Measurements from ENCODE around the gene CEBPZOS. TPM values are rescaled to one million over a fixed set of nuclear protein-coding genes. Genes with fewer than 3 reads are reported as not detected.

CEBPZOS gene
- total RNA-seq, 1 donor from 2014 or later, result not detected

DNA sequence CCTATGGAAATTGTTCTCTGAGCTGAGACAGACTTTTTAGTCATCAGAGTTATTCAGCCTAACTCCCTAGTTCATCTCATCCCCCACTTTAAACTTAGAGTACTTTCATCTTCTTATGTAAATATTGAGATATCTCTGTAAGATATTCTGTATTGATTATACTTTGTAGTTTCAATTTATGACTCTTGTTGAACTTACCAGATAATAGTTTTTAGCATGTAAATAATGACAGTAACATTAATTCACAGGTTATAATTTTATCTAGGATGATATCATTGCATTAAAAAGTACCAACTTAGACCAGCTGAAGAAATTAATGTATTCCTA is 24.7 kb upstream of the CEBPZOS start:
- TF ChIP-seq, protein P1, sequence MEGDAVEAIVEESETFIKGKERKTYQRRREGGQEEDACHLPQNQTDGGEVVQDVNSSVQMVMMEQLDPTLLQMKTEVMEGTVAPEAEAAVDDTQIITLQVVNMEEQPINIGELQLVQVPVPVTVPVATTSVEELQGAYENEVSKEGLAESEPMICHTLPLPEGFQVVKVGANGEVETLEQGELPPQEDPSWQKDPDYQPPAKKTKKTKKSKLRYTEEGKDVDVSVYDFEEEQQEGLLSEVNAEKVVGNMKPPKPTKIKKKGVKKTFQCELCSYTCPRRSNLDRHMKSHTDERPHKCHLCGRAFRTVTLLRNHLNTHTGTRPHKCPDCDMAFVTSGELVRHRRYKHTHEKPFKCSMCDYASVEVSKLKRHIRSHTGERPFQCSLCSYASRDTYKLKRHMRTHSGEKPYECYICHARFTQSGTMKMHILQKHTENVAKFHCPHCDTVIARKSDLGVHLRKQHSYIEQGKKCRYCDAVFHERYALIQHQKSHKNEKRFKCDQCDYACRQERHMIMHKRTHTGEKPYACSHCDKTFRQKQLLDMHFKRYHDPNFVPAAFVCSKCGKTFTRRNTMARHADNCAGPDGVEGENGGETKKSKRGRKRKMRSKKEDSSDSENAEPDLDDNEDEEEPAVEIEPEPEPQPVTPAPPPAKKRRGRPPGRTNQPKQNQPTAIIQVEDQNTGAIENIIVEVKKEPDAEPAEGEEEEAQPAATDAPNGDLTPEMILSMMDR (IDR thresholded peaks at IDR 0.05; ENCODE audit: unreplicated experiment), result no peak
- Mint-ChIP-seq H3K4me1 (peaks cover 5% of the 10 kb centered on the region), H3K9me3 (no peaks in the 10 kb centered on the region), H3K27me3 (ENCODE audit: low read depth) (no peaks in the 10 kb centered on the region), H3K27ac (no peak overlapping the region), H3K36me3 (no peaks in the 10 kb centered on the region), H3K4me3 (no peak overlapping the region)
- DNase-seq (ENCODE audit: low spot score in 2 of 2, unreplicated experiment in 2 of 2), result no peak

DNA sequence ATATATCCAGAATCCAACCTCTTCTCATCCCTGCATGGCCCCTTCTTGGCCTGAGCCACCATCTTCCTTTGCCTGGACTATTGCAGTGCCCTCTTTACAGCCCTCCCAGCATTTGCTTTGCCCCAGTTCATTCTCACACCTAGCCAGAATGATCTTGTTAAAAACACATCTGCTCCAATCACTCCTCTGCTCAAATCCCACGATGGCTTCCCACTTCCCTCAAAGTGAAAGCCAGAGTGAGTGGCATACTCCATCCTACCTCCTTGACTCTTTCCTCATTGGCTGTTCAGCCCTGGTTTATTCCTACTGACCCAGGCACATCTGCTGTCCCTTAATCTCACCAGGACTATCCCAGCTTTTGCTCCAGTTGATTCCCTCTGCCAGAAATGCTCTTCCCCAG is 22.6 kb upstream of the CEBPZOS start:
- TF ChIP-seq, protein P1 (IDR thresholded peaks at IDR 0.05; ENCODE audit: unreplicated experiment), result no peak
- Mint-ChIP-seq H3K9me3 (no peaks in the 10 kb centered on the region), H3K4me3 (no peak overlapping the region), H3K27ac (no peak overlapping the region), H3K36me3 (no peaks in the 10 kb centered on the region), H3K4me1 (peaks cover 5% of the 10 kb centered on the region), H3K27me3 (ENCODE audit: low read depth) (no peaks in the 10 kb centered on the region)
- no peak for DNase-seq (ENCODE audit: low spot score in 2 of 2, unreplicated experiment in 2 of 2)

DNA sequence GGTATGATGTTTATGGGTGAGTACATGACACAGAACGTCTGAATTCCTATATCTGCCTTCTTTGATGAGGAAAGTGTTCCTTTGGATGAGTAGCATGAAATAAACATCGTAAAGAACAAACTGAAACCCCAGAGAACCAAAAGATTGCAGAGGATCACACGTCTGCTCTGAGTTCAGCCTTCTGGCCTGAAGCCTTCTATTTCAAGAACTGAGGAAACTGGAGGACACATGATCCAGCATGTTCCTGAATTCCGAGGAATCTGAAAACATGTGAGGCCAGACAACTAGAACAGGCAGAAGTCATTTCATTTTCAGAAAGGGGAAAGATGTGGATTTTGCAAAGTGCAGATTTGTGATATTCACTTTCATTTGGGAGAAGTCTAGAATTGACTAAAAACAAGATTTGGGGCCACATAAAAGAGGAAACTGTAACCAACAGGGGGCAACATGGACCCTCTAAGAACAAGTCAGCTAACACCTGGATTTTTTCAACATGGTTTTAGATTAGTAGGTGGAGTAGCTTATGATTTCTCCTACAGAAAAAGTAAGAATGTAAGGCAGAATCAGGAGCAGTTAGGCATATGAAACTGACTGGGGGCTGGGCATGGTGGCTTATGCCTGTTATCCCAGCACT is 16.2 kb upstream of the CEBPZOS start:
- Mint-ChIP-seq H3K4me3 (no peak overlapping the region), H3K27me3 (ENCODE audit: low read depth) (no peaks in the 10 kb centered on the region), H3K9me3 (no peaks in the 10 kb centered on the region), H3K27ac (no peak overlapping the region), H3K36me3 (no peaks in the 10 kb centered on the region), H3K4me1 (peaks cover 4% of the 10 kb centered on the region)
- TF ChIP-seq, protein P1 (IDR thresholded peaks at IDR 0.05; ENCODE audit: unreplicated experiment), result no peak
- DNase-seq (ENCODE audit: low spot score in 2 of 2, unreplicated experiment in 2 of 2), result no peak

DNA sequence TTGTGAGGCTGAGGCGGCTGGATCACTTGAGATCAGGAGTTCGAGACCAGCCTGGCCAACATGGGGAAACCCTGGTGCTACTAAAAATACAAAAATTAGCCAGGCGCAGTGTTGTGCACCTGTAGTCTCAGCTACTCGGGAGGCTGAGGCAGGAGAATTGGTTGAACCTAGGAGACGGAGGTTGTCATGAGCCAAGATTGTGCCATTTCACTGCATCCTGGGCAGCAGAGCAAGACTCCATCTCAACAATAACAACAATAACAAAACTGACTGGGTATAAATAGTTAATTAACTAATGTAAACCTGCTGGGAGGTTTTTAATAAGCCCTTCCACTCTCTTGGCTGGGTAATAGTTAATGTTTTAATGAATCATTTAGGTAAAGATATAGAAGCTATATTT is 15.7 kb upstream of the CEBPZOS start:
- H3K4me3 Mint-ChIP-seq, result no peak overlapping the region
- H3K36me3 Mint-ChIP-seq, result no peaks in the 10 kb centered on the region
- no peak overlapping the region for H3K27ac Mint-ChIP-seq
- TF ChIP-seq, protein P1 (IDR thresholded peaks at IDR 0.05; ENCODE audit: unreplicated experiment), result no peak
- H3K4me1 Mint-ChIP-seq, result peaks cover 4% of the 10 kb centered on the region
- H3K27me3 Mint-ChIP-seq (ENCODE audit: low read depth), result no peaks in the 10 kb centered on the region
- no peak for DNase-seq (ENCODE audit: low spot score in 2 of 2, unreplicated experiment in 2 of 2)
- H3K9me3 Mint-ChIP-seq, result no peaks in the 10 kb centered on the region

DNA sequence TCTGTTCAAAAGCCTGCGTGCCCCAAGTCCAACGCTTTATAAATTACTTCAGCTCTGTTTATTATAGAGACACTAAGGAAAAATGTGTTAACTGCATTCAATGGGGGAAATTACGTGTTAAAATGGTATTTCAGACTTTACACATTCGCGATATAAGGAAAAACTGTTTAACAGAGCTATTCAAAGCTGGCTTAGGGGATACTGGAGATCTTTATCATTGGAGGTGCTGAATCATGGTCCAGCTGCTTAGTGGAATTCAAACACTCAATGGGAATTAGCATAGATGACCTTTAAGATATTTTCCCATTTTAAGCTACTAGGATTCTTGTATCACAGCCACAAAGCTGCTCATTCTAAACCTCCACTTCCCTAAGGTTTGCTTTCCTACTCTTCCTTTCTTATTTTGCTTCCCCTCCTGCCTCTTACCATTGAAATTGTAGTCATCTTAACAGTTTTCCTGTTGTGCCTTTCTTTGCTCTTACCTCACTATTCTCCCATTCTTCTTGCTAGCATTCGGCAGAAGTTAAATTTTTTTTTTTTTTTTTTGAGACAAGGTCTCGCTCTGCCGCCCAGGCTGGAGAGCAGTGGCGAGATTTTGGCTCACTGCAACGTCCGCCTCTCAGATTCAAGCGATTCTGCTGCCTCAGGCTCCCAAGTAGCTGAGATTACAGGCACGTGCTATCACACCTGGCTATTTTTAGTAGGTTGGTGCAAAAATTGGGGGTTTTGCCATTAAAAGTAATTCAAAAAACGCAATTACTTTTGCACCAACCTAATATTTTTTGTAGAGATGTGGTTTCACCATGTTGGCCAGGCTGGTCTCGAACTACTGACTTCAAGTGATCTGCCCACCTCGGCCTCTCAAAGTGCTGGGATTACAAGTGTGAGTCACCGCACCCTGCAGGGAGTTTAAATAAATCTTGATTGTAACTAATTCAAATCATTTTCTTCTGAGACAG is 14.3 kb upstream of the CEBPZOS start:
- Mint-ChIP-seq H3K4me1 (peaks cover 4% of the 10 kb centered on the region), H3K27ac (no peak overlapping the region), H3K27me3 (ENCODE audit: low read depth) (peaks cover 7% of the 10 kb centered on the region), H3K4me3 (no peak overlapping the region), H3K36me3 (no peaks in the 10 kb centered on the region), H3K9me3 (no peaks in the 10 kb centered on the region)
- DNase-seq (ENCODE audit: low spot score in 2 of 2, unreplicated experiment in 2 of 2), result no peak
- TF ChIP-seq, protein P1 (IDR thresholded peaks at IDR 0.05; ENCODE audit: unreplicated experiment), result no peak
